Fibroblast of skin of abdomen (primary cell): Measurements from ENCODE around the gene PCDHB8. TPM values are rescaled to one million over a fixed set of nuclear protein-coding genes. Genes with fewer than 3 reads are reported as not detected.
"Not testable (repeated sequence)": the region's sequence is repeated elsewhere in the genome, so short reads cannot be mapped to it uniquely, and the experiment has no call there.

Source experiments
- DNase-seq: peaks from one replicate; pipeline ENCODE4 v3.0.0-alpha.2; 2013
- polyA plus RNA-seq, 2 experiments: library from polyadenylated mRNA; unstranded; fragments of 120-200 nt; gene quantifications; one replicate each; pipeline ENCODE4 v1.2.1, GENCODE V29; 2013; ENCODE audit not compliant: insufficient read length in 2 of 2

PCDHB8 gene
- polyA plus RNA-seq (2013, experiment 1 of 2; ENCODE audit: insufficient read length) = 0.09 TPM
- polyA plus RNA-seq (2013, experiment 2 of 2; ENCODE audit: insufficient read length) = 0.20 TPM

- not testable (repeated sequence) for DNase-seq
These were observed at the start of gene PCDHB8 for GRCh38 chr5:141177577-141178191. TSS of gene PCDHB8 (plus strand) at chr5:141177790. CDS start at chr5:141178035, 245 bp downstream.

- DNase-seq = peak; percentile 3
These were observed 42.4 kb upstream of the PCDHB8 start, which contains the start of gene PCDHB5 for GRCh38 chr5:141135030-141135717. TSS of gene PCDHB5 (plus strand) at chr5:141135206. CDS start at chr5:141135435, 229 bp downstream.

GRCh38 chr5:141135718-141136266 is 41.8 kb upstream of the PCDHB8 start:
- no peak for DNase-seq

GRCh38 chr5:141137346-141137745 is 40.2 kb upstream of the PCDHB8 start:
- not testable (repeated sequence) for DNase-seq

GRCh38 chr5:141149812-141150211 is 27.8 kb upstream of the PCDHB8 start, which contains the start of gene PCDHB6:
TSS of gene PCDHB6 (plus strand) at chr5:141150057. CDS start at chr5:141150258, 201 bp downstream.
- no peak for DNase-seq

- DNase-seq = no peak
These were observed 27.2 kb upstream of the PCDHB8 start for GRCh38 chr5:141150224-141150992.

- no peak for DNase-seq
These were observed 26.6 kb upstream of the PCDHB8 start for GRCh38 chr5:141150993-141151325.

- DNase-seq = not testable (repeated sequence)
These were observed 26.0 kb upstream of the PCDHB8 start for GRCh38 chr5:141151632-141152031.

- not testable (repeated sequence) for DNase-seq
These were observed 25.5 kb upstream of the PCDHB8 start for GRCh38 chr5:141152096-141152495.

- no peak for DNase-seq
These were observed 21.8 kb upstream of the PCDHB8 start for GRCh38 chr5:141155540-141156374.

GRCh38 chr5:141157356-141157755 is 20.2 kb upstream of the PCDHB8 start:
- not testable (repeated sequence) for DNase-seq

GRCh38 chr5:141157901-141158300 is 19.7 kb upstream of the PCDHB8 start:
- not testable (repeated sequence) for DNase-seq

- DNase-seq = peak; percentile 7
These were observed 5.0 kb upstream of the PCDHB8 start, which contains the start of gene PCDHB7 for GRCh38 chr5:141172381-141173204. TSS of gene PCDHB7 (plus strand) at chr5:141172644. CDS start at chr5:141172836, 192 bp downstream.

GRCh38 chr5:141174291-141175104 is 3.1 kb upstream of the PCDHB8 start:
- not testable (repeated sequence) for DNase-seq

GRCh38 chr5:141175933-141176332 is 1.7 kb upstream of the PCDHB8 start:
- no peak for DNase-seq

- DNase-seq = not testable (repeated sequence)
These were observed 1.8 kb downstream of the PCDHB8 start for GRCh38 chr5:141179371-141179770.

- DNase-seq = not testable (repeated sequence)
These were observed 2.3 kb downstream of the PCDHB8 start for GRCh38 chr5:141179876-141180275.

GRCh38 chr5:141180313-141180712 is 2.7 kb downstream of the PCDHB8 start:
- DNase-seq = no peak

GRCh38 chr5:141182248-141182647 is 4.7 kb downstream of the PCDHB8 start, which contains the start of gene PCDHB16:
TSS of gene PCDHB16 (plus strand) at chr5:141182387. CDS start at chr5:141182560, 173 bp downstream.
- DNase-seq = peak; percentile 10
